Lower leg skin (tissue), 4 donors: ENCODE data around the gene GPALPP1. TPM values are rescaled to one million over a fixed set of nuclear protein-coding genes. Genes with fewer than 3 reads are reported as not detected.
"Not testable (repeated sequence)": the region's sequence is repeated elsewhere in the genome, so short reads cannot be mapped to it uniquely, and the experiment has no call there.

Experiments used
- DNase-seq, 2 donors: peaks; one replicate each; pipeline ENCODE4 v3.0.0-alpha.2; 2019; ENCODE audit warnings: low spot score in 2 of 2
- H3K4me3 ChIP-seq: fragments of 200-600 bp; sonication (generic); 2 replicates; pipeline ENCODE4 v1.5.1; 2017; ENCODE audit warnings: mild to moderate bottlenecking, low read depth; ENCODE audit not compliant: poor library complexity, severe bottlenecking
- CTCF ChIP-seq, 3 donors: fragments of 450-650 bp; IDR thresholded peaks; one replicate each; pipeline ENCODE4 v1.5.1; 2016; ENCODE audit warnings: antibody characterized with exemption in 3 of 3, mild to moderate bottlenecking in 3 of 3, moderate library complexity in 2 of 3
- POLR2A ChIP-seq, 2 donors: fragments of 450-650 bp; IDR thresholded peaks; one replicate each; pipeline ENCODE4 v1.6.1; 2016 to 2017; ENCODE audit warnings: antibody characterized with exemption in 2 of 2, mild to moderate bottlenecking in 1 of 2, moderate library complexity in 1 of 2
- WGBS, 2 donors: methylation state at CpG; one replicate each; pipeline ENCODE4 v1.1.5; 2018; 5-methylcytosine and 5-hydroxymethylcytosine counted together
- intact Hi-C: fragments of 100-400 bp; cut with DNase I; formaldehyde crosslinking; loops from one replicate; pipeline ENCODE4 v1.15.0; 2023; ENCODE audit warnings: low total_unique reads
- total RNA-seq, 4 donors: library from RNA; depleted of rRNA; stranded (reverse); fragments of >200 nt; gene quantifications; one replicate each; pipeline ENCODE4 v1.1.0, GENCODE V29; 2016

Gene GPALPP1
- total RNA-seq, 4 donors from 2014 or later: 18.3 to 29.6 (median 19.9) TPM

GRCh38 chr13:45015300-45015699 is 26.0 kb downstream of the GPALPP1 start:
- WGBS, 2 donors: 78 to 85% methylated on average over 2 of the region's 2 CpGs
- no peak overlapping the region for H3K4me3 ChIP-seq
- no peak for DNase-seq
- TF ChIP-seq POLR2A (IDR thresholded peaks at IDR 0.05) (no peak), CTCF (IDR thresholded peaks at IDR 0.05) (no peak)
- intact Hi-C loops: no loop called here

GRCh38 chr13:45016792-45017425 is 27.6 kb downstream of the GPALPP1 start:
- no peak for TF ChIP-seq POLR2A (IDR thresholded peaks at IDR 0.05)
- TF ChIP-seq CTCF (IDR thresholded peaks at IDR 0.05): no peak
- no peak for DNase-seq
- intact Hi-C loops: no loop called here
- H3K4me3 ChIP-seq: no peak overlapping the region
- 93 to 100% methylated on average over 3 of the region's 3 CpGs for WGBS, 2 donors

- not testable (repeated sequence) for H3K4me3 ChIP-seq
- WGBS, 2 donors: 96 to 98% methylated on average over 7 of the region's 7 CpGs
These were observed 30.6 kb downstream of the GPALPP1 start for GRCh38 chr13:45019981-45020380.

GRCh38 chr13:45021250-45021649 is 31.9 kb downstream of the GPALPP1 start:
- 95 to 96% methylated on average over 3 of the region's 3 CpGs for WGBS, 2 donors
- no peak overlapping the region for H3K4me3 ChIP-seq
- intact Hi-C loops: no loop called here
- TF ChIP-seq POLR2A (IDR thresholded peaks at IDR 0.05) (no peak), CTCF (IDR thresholded peaks at IDR 0.05) (no peak)
- DNase-seq: no peak

More at GRCh38 chr13:45019981-45020380, 30.6 kb downstream of the GPALPP1 start:
- DNase-seq, intact Hi-C loops: not testable (repeated sequence)

GRCh38 chr13:45024847-45025246 is 35.5 kb downstream of the GPALPP1 start:
- no peak for TF ChIP-seq CTCF (IDR thresholded peaks at IDR 0.05)
- TF ChIP-seq POLR2A (IDR thresholded peaks at IDR 0.05): no peak
- H3K4me3 ChIP-seq: no peak overlapping the region
- WGBS, 2 donors: 95 to 98% methylated on average over 2 of the region's 2 CpGs
- intact Hi-C loops: no loop called here
- no peak for DNase-seq

- TF ChIP-seq POLR2A (IDR thresholded peaks at IDR 0.05) (no peak), CTCF (IDR thresholded peaks at IDR 0.05) (no peak)
- no peak overlapping the region for H3K4me3 ChIP-seq
- 98 to 100% methylated on average over 2 of the region's 2 CpGs for WGBS, 2 donors
- DNase-seq: no peak
- intact Hi-C loops: no loop called here
These were observed 45.0 kb downstream of the GPALPP1 start for GRCh38 chr13:45034342-45034741.
